Right lobe of liver (tissue), 4 donors: Measurements from ENCODE around the gene CAMTA1.

Experiments used
- POLR2A ChIP-seq: fragments of 450-650 bp; IDR thresholded peaks from one replicate; pipeline ENCODE4 v1.6.1; 2017; ENCODE audit warnings: antibody characterized with exemption, mild to moderate bottlenecking
- TF ChIP-seq, protein P1 (sequence below), 4 donors: fragments of 200-600 bp in 3 of 4; fragments of 450-650 bp in 1 of 4; IDR thresholded peaks; one replicate each; pipeline versions ENCODE4 v1.5.1 to v1.8.0; 2016 to 2022; ENCODE audit warnings: antibody characterized with exemption in 4 of 4, mild to moderate bottlenecking in 2 of 4
- donor health status: DM: no; HTN: no; CAD: no.
- donor health status: DM: no; HTN: no; CAD: no.
- donor health status: DM: no; HTN: yes; CAD: no.

DNA sequence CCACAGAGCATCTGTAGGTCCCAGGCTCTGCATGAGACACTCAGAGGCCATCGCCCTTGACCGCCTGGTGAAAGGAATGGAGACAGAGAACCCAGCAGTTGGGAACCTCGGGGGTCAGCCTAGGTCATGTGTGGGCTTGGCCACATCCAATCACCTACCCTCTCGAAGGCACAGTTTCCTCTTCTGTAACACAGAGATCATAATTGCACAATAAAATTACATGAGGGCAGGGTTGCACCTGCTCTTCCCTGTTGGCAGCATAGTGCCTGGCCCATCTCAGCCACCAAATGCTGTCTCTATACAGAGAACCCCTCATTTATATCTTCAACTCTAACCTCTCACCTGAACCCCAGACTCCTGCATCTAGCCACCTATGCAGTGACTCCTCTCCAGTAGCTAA, 567.7 kb downstream of the CAMTA1 start:
- TF ChIP-seq, protein P1, sequence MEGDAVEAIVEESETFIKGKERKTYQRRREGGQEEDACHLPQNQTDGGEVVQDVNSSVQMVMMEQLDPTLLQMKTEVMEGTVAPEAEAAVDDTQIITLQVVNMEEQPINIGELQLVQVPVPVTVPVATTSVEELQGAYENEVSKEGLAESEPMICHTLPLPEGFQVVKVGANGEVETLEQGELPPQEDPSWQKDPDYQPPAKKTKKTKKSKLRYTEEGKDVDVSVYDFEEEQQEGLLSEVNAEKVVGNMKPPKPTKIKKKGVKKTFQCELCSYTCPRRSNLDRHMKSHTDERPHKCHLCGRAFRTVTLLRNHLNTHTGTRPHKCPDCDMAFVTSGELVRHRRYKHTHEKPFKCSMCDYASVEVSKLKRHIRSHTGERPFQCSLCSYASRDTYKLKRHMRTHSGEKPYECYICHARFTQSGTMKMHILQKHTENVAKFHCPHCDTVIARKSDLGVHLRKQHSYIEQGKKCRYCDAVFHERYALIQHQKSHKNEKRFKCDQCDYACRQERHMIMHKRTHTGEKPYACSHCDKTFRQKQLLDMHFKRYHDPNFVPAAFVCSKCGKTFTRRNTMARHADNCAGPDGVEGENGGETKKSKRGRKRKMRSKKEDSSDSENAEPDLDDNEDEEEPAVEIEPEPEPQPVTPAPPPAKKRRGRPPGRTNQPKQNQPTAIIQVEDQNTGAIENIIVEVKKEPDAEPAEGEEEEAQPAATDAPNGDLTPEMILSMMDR (IDR thresholded peaks at IDR 0.05): no peak
- no peak for TF ChIP-seq POLR2A
